Endothelial cell of umbilical vein (primary cell): Measurements from ENCODE around the gene FANK1. TPM values are rescaled to one million over a fixed set of nuclear protein-coding genes. Genes with fewer than 3 reads are reported as not detected.
"Not testable (repeated sequence)": the region's sequence is repeated elsewhere in the genome, so short reads cannot be mapped to it uniquely, and the experiment has no call there.

ENCODE experiments used
- Bru-seq: library from RNA; stranded (reverse); fragments of 400-500 nt; gene quantifications from one replicate; lab custom pipeline; 2021; lab: Mats Ljungman, UMichigan
- BruChase-seq, 2 experiments: library from RNA; stranded (reverse); fragments of 400-500 nt; gene quantifications; one replicate each; lab custom pipeline; 2021; lab: Mats Ljungman, UMichigan
- BruUV-seq: library from RNA; stranded (reverse); fragments of 400-500 nt; replicated peaks from 2 replicates; lab custom pipeline; 2021; lab: Mats Ljungman, UMichigan
- CTCF ChIA-PET: fragments of 300-600, 350-600 bp; sonication (Branson Sonifier 250); formaldehyde crosslinking; loops from one replicate; lab custom pipeline; 2021; ENCODE audit warnings: antibody characterized with exemption, inconsistent platforms; lab: Charles Lee
- POLR2A ChIA-PET: fragments of 300-600, 350-600 bp; sonication (Branson Sonifier 250); formaldehyde crosslinking; loops from one replicate; lab custom pipeline; 2021; ENCODE audit warnings: antibody characterized with exemption, inconsistent platforms; lab: Charles Lee
- DNase-seq: peaks from one replicate; pipeline ENCODE4 v3.0.0-alpha.2; 2011; ENCODE audit warnings: low read depth, low spot score
- FAIRE-seq: peaks from 2 replicates; lab custom pipeline; 2011; peaks lifted over from hg19 to GRCh38; lab: Jason Lieb, UNC
- H2AFZ ChIP-seq: 2 replicates; pipeline ENCODE4 v1.6.0; 2012; ENCODE audit warnings: low read depth, low read length, control low read depth, inconsistent platforms
- H3K27ac ChIP-seq: 2 replicates; pipeline ENCODE4 v1.5.1; 2011; ENCODE audit warnings: low read depth, mild to moderate bottlenecking, control low read depth, low read length, moderate library complexity; ENCODE audit not compliant: insufficient read depth
- H3K27me3 ChIP-seq, 2 experiments: 2 replicates each; pipeline versions ENCODE4 v1.6.0 to v1.6.1; 2011; ENCODE audit warnings: low read length in 2 of 2, mixed read lengths in 1 of 2; ENCODE audit not compliant: control insufficient read depth in 2 of 2, insufficient read depth in 2 of 2
- H3K36me3 ChIP-seq, 2 experiments: 2 replicates in 1 of 2; 3 replicates in 1 of 2; pipeline ENCODE4 v1.5.1; 2011; ENCODE audit warnings: low read length in 2 of 2, mild to moderate bottlenecking in 1 of 2, moderate library complexity in 1 of 2; ENCODE audit not compliant: control insufficient read depth in 2 of 2, insufficient read depth in 2 of 2; ENCODE audit errors: extremely low read depth in 1 of 2
- H3K4me1 ChIP-seq: 3 replicates; pipeline ENCODE4 v1.5.1; 2011; ENCODE audit warnings: mild to moderate bottlenecking, low read length; ENCODE audit not compliant: control insufficient read depth, insufficient read depth; ENCODE audit errors: extremely low read depth
- H3K4me2 ChIP-seq: 2 replicates; pipeline ENCODE4 v1.6.1; 2011; ENCODE audit warnings: low read length, control low read depth, mixed read lengths; ENCODE audit not compliant: insufficient read depth
- H3K4me3 ChIP-seq, 3 experiments: fragments of 200-600 bp in 1 of 3; sonication (generic), shearing (Covaris generic) in 1 of 3; replicated peaks in 1 of 3; 2 replicates each; pipeline ENCODE4 v1.5.1; 2011 to 2016; ENCODE audit warnings: control low read depth in 3 of 3, low read length in 3 of 3, mild to moderate bottlenecking in 2 of 3, inconsistent platforms in 1 of 3, low read depth in 1 of 3, moderate library complexity in 1 of 3; ENCODE audit not compliant: insufficient read depth in 1 of 3
- H3K79me2 ChIP-seq: 2 replicates; pipeline ENCODE4 v1.6.0; 2012; ENCODE audit warnings: low read length, inconsistent platforms; ENCODE audit not compliant: control insufficient read depth, insufficient read depth
- H3K9ac ChIP-seq: replicated peaks from 2 replicates; pipeline ENCODE3; 2011; ENCODE audit warnings: low read length, control low read depth; ENCODE audit not compliant: insufficient read depth; ENCODE audit errors: extremely low read depth
- H3K9me1 ChIP-seq: replicated peaks from 3 replicates; pipeline ENCODE4 v1.6.0; 2011; ENCODE audit warnings: mild to moderate bottlenecking, low read length; ENCODE audit not compliant: control insufficient read depth, insufficient read depth; ENCODE audit errors: extremely low read depth
- H3K9me3 ChIP-seq: replicated peaks from 2 replicates; pipeline ENCODE4 v1.5.1; 2012; ENCODE audit warnings: low read length, inconsistent platforms; ENCODE audit not compliant: control insufficient read depth, insufficient read depth
- H4K20me1 ChIP-seq: replicated peaks from 2 replicates; pipeline ENCODE3; 2011; ENCODE audit warnings: mild to moderate bottlenecking, low read length; ENCODE audit not compliant: control insufficient read depth, insufficient read depth; ENCODE audit errors: extremely low read depth
- FOS ChIP-seq: IDR thresholded peaks from 2 replicates; pipeline ENCODE4 v1.6.1; 2011; ENCODE audit warnings: mild to moderate bottlenecking, low read length, moderate library complexity, borderline replicate concordance; ENCODE audit not compliant: insufficient read depth
- JUN ChIP-seq: IDR thresholded peaks from 2 replicates; pipeline ENCODE4 v1.6.1; 2011; ENCODE audit warnings: borderline replicate concordance, low read depth; ENCODE audit not compliant: insufficient read length, insufficient read depth
- MYC ChIP-seq: IDR thresholded peaks from one replicate; pipeline ENCODE4 v1.6.1; 2011; ENCODE audit warnings: mild to moderate bottlenecking, low read depth, low read length
- POLR2AphosphoS5 ChIP-seq: IDR thresholded peaks from 2 replicates; pipeline ENCODE4 v1.6.1; 2012; ENCODE audit warnings: low read depth, mild to moderate bottlenecking, control low read depth, low read length, moderate library complexity; ENCODE audit not compliant: insufficient read depth
- dilution Hi-C: fragments of 300-500 bp; cut with MboI; formaldehyde crosslinking; loops from one replicate; pipeline ENCODE4 v1.15.0; 2019; ENCODE audit warnings: low sequenced_read_pairs; ENCODE audit not compliant: extremely low pct_ligation_motif_present
- intact Hi-C: fragments of 100-400 bp; cut with micrococcal nuclease; formaldehyde crosslinking; loops from one replicate; pipeline ENCODE4 v1.10.0; 2022
- long read RNA-seq: library from polyadenylated mRNA; stranded (forward); transcript quantifications from one replicate; pipeline ENCODE4 v2.0.0, GENCODE V29; 2021
- polyA minus RNA-seq, 3 experiments: library from RNA; depleted of rRNA, polyadenylated mRNA; stranded (reverse); fragments of >200 nt; gene quantifications; 1 replicate in 1 of 3; 2 replicates in 2 of 3; pipeline ENCODE4 v1.2.3, GENCODE V29; 2011
- polyA plus RNA-seq, 4 experiments: library from polyadenylated mRNA; depleted of rRNA in 3 of 4; stranded (reverse) in 3 of 4; unstranded in 1 of 4; fragments of >200 nt; gene quantifications; 2 replicates each; pipeline versions ENCODE4 v1.2.1 to v1.2.3, GENCODE V29; 2011 to 2012; ENCODE audit warnings: missing spikeins in 1 of 4
- total RNA-seq: library from RNA; stranded (reverse); gene quantifications from 2 replicates; pipeline ENCODE4 v1.2.3, GENCODE V29; 2021

Gene FANK1
- total RNA-seq (1.4 and 1.6 TPM in 2 replicates), polyA plus RNA-seq (1.9 and 2.0 TPM in 2 replicates), polyA minus RNA-seq (3.0 and 3.2 TPM in 2 replicates), Bru-seq, nascent RNA (percentile 31 among the genes with signal in this experiment), BruChase-seq, experiment 1, labeled RNA remaining after a 6-hour chase (percentile 40 among the genes with signal in this experiment), BruChase-seq, experiment 2, labeled RNA remaining after a 2-hour chase (percentile 42 among the genes with signal in this experiment)
- polyA plus RNA-seq (2011; cell fraction: cytosol; rRNA removed), result 2.1 and 2.3 TPM in 2 replicates
- polyA plus RNA-seq (2011; cell fraction: nucleus; rRNA removed), result 8.7 and 11.1 TPM in 2 replicates
- polyA plus RNA-seq (2012), result 4.8 and 7.0 TPM in 2 replicates
- 1.1 TPM for polyA minus RNA-seq (2011; cell fraction: cytosol; rRNA and poly(A)+ RNA removed)
- 5.4 and 5.8 TPM in 2 replicates for polyA minus RNA-seq (2011; cell fraction: nucleus; rRNA and poly(A)+ RNA removed)
- long read RNA-seq, partial matches to known transcripts, result 0 of 4 reads
- long read RNA-seq, other reads (novel, unspliced or antisense), result 4 of 4 reads

- H3K27me3 ChIP-seq, H3K36me3 ChIP-seq, H3K4me1 ChIP-seq, POLR2A ChIA-PET, H3K9me1 ChIP-seq, BruUV-seq, FAIRE-seq, H3K9me3 ChIP-seq, H4K20me1 ChIP-seq, dilution Hi-C loops: not testable (repeated sequence)
- Histone ChIP-seq H3K9ac (peak within 1 kb of the TSS; percentile 65), H3K4me2 (peak within 1 kb of the TSS; percentile 86), H3K4me3 (peak within 1 kb of the TSS; percentile 61 to 89 (median 70)), H2AFZ (peak within 1 kb of the TSS; percentile 43), H3K79me2 (peaks cover 11% of the 10 kb centered on the region), H3K27ac (peak within 1 kb of the TSS; percentile 79)
- intact Hi-C loops, result loop anchor here (1.0 to 10.0 kb wide), 2 partner anchors 148 to 166 kb away; no protein-coding TSS in a partner anchor
- peak; percentile 9 for TF ChIP-seq POLR2AphosphoS5
- peak; percentile 78 for DNase-seq
- CTCF ChIA-PET, result interaction anchor here (1.4 to 1.6 kb wide), 2 partner anchors 14 to 38 kb away, joined by 5 read pairs; no protein-coding TSS in a partner anchor
Measured at GRCh38 chr10:125896088-125896934, at the start of gene FANK1. Gene FANK1 (plus strand): TSS chr10:125896564. CDS start chr10:125896643, 79 bp downstream.

- Histone ChIP-seq H3K4me2 (no peak overlapping the region), H3K27ac (no peak overlapping the region), H2AFZ (no peak overlapping the region), H3K9me3 (no peaks in the 10 kb centered on the region), H4K20me1 (no peaks in the 10 kb centered on the region), H3K79me2 (no peaks in the 10 kb centered on the region), H3K9me1 (no peaks in the 10 kb centered on the region), H3K4me3 (no peak overlapping the region), H3K9ac (no peak overlapping the region), H3K27me3 (no peaks in the 10 kb centered on the region), H3K36me3 (peaks cover under 1 to 1% of the 10 kb centered on the region in 2 experiments), H3K4me1 (no peaks in the 10 kb centered on the region)
- no peak for DNase-seq
- TF ChIP-seq POLR2AphosphoS5 (no peak), MYC (no peak), FOS (no peak), JUN (no peak)
- ChIA-PET POLR2A (no interaction called here), CTCF (no interaction called here)
- dilution Hi-C loops (no loop called here), intact Hi-C loops (no loop called here)
- BruUV-seq, result no TSS peak
- FAIRE-seq, result no peak
Measured at GRCh38 chr10:125846894-125847293, 49.5 kb upstream of the FANK1 start.
